PFSK-1 (cell line): ENCODE data around the gene DUSP8.

Experiments used
- FOXP2 ChIP-seq: optimal IDR thresholded peaks from 2 replicates; pipeline ENCODE3; 2011; ENCODE audit warnings: borderline replicate concordance, control low read depth, inconsistent platforms; ENCODE audit not compliant: insufficient read depth; ENCODE audit errors: extremely low read length, extremely low read depth
- POLR2AphosphoS5 ChIP-seq: IDR thresholded peaks from 2 replicates; pipeline ENCODE4 v1.6.1; 2012; ENCODE audit warnings: low read depth, mild to moderate bottlenecking, control low read depth, low read length, moderate library complexity
- REST ChIP-seq, 2 experiments: IDR thresholded peaks; 2 replicates each; pipeline versions ENCODE4 v1.6.1 to v1.8.0; 2011 to 2012; ENCODE audit warnings: low read depth in 2 of 2, low read length in 2 of 2, control low read depth in 1 of 2, inconsistent platforms in 1 of 2, mild to moderate bottlenecking in 1 of 2, moderate library complexity in 1 of 2; ENCODE audit not compliant: insufficient read depth in 1 of 2
- SIN3A ChIP-seq: IDR thresholded peaks from 2 replicates; pipeline ENCODE4 v1.6.1; 2012; ENCODE audit warnings: mild to moderate bottlenecking, low read length, moderate library complexity, borderline replicate concordance; ENCODE audit not compliant: insufficient read depth
- TAF1 ChIP-seq: IDR thresholded peaks from 2 replicates; pipeline ENCODE4 v1.6.1; 2012; ENCODE audit warnings: low read length, control low read depth, borderline replicate concordance; ENCODE audit not compliant: insufficient read depth

The DUSP8 gene

GRCh38 chr11:1526785-1527184 lies 45.3 kb downstream of the DUSP8 start:
- TF ChIP-seq FOXP2 (no peak), POLR2AphosphoS5 (no peak), SIN3A (no peak), TAF1 (no peak), REST (IDR thresholded peaks at IDR 0.05; ENCODE audit: insufficient read depth in 1 of 2, low read depth in 2 of 2, low read length in 2 of 2) (no peak)

- TF ChIP-seq SIN3A = no peak
Measured at GRCh38 chr11:1523779-1524178, 48.3 kb downstream of the DUSP8 start.

GRCh38 chr11:1523077-1523476 lies 49.0 kb downstream of the DUSP8 start:
- TF ChIP-seq FOXP2 (no peak), POLR2AphosphoS5 (no peak), REST (IDR thresholded peaks at IDR 0.05; ENCODE audit: insufficient read depth in 1 of 2, low read depth in 2 of 2, low read length in 2 of 2) (no peak), TAF1 (no peak), SIN3A (no peak)

- TF ChIP-seq FOXP2 (no peak), POLR2AphosphoS5 (no peak), SIN3A (no peak), TAF1 (no peak), REST (IDR thresholded peaks at IDR 0.05; ENCODE audit: insufficient read depth in 1 of 2, low read depth in 2 of 2, low read length in 2 of 2) (no peak)
Measured at GRCh38 chr11:1522081-1522424, 50.0 kb downstream of the DUSP8 start.

GRCh38 chr11:1521382-1522080 lies 50.5 kb downstream of the DUSP8 start:
- TF ChIP-seq FOXP2 (no peak), REST (IDR thresholded peaks at IDR 0.05; ENCODE audit: insufficient read depth in 1 of 2, low read depth in 2 of 2, low read length in 2 of 2) (no peak), SIN3A (no peak), POLR2AphosphoS5 (no peak), TAF1 (no peak)
